ENCODE results near the gene TRAPPC4. TPM values are rescaled to one million over a fixed set of nuclear protein-coding genes. Genes with fewer than 3 reads are reported as not detected.
"Not testable (repeated sequence)": the region's sequence is repeated elsewhere in the genome, so short reads cannot be mapped to it uniquely, and the experiment has no call there.

The TRAPPC4 gene
- total and polyA plus RNA-seq, 7 experiments from 2014 or later: 70.7 to 123 (median 80.3) TPM

DNA sequence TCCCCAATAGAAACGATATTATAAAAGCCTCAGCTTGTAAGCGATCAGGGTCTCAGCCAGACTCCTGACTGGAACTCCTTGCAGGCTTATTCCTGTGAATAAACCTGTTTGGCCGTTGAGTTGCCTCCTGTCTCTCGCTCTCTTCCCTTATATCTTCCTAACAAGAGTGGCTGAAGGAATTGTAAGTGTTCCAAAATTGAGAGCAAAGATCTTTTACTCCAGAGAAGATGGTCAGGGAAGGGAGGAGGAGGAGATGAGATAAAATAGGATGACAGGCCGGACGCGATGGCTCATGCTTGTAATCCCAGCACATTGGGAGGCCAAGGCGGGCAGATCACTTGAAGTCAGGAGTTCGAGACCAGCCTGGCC lies 13.3 kb downstream of the TRAPPC4 start:
- Histone ChIP-seq H3K4me1 (ENCODE audit: control insufficient read depth in 2 of 2, insufficient read depth in 2 of 2, low read length in 2 of 2) (peaks cover 0 to 10% of the 10 kb centered on the region in 2 donors), H3K9me3 (ENCODE audit: control insufficient read depth in 2 of 3, low read length in 3 of 3) (no peaks in the 10 kb centered on the region), H3K27me3 (ENCODE audit: control insufficient read depth in 2 of 2, insufficient read depth in 2 of 2, low read length in 2 of 2) (no peaks in the 10 kb centered on the region), H3K27ac (ENCODE audit: low read depth, low read length) (no peak overlapping the region), H3K4me3 (ENCODE audit: low read length) (no peak overlapping the region), H3K36me3 (ENCODE audit: control insufficient read depth in 2 of 3, insufficient read depth in 3 of 3, low read length in 3 of 3) (peaks cover 0 to 13% (median 0%) of the 10 kb centered on the region in 3 experiments)
- H3K4me1 Mint-ChIP-seq: peaks cover 12 to 22% (median 15%) of the 10 kb centered on the region in 7 donors
- POLR2A ChIA-PET: interaction anchor here (0.8 to 5.6 kb wide), 5 partner anchors 9 to 34 kb away, joined by 3 to 67 read pairs (median 5); partner anchors contain the start of genes CENATAC, RPS25 and TRAPPC4
- ATAC-seq: no peak
- peaks cover 0 to 1% (median 0%) of the 10 kb centered on the region in 5 donors for H3K36me3 Mint-ChIP-seq
- intact Hi-C loops (cut with micrococcal nuclease): loop anchor here (2.0 kb wide), 4 partner anchors 35 to 75 kb away; partner anchors contain the start of genes HMBS (in 1 of the 2), UPK2 (in 1 of the 2) and VPS11 (in 1 of the 2)
- no peak for DNase-seq
- H3K27me3 Mint-ChIP-seq: no peaks in the 10 kb centered on the region
- H3K27ac Mint-ChIP-seq: peak overlapping the region in 3 of 9 donors; percentile 57 to 69 (median 64)
- H3K4me3 Mint-ChIP-seq: peak overlapping the region in 5 of 10 donors; percentile 13 to 81 (median 74)
- H3K9me3 Mint-ChIP-seq: no peaks in the 10 kb centered on the region
- CTCF ChIA-PET: interaction anchor here (0.8 kb wide), 1 partner anchor 16 kb away, joined by 3 read pairs; no protein-coding TSS in a partner anchor

DNA sequence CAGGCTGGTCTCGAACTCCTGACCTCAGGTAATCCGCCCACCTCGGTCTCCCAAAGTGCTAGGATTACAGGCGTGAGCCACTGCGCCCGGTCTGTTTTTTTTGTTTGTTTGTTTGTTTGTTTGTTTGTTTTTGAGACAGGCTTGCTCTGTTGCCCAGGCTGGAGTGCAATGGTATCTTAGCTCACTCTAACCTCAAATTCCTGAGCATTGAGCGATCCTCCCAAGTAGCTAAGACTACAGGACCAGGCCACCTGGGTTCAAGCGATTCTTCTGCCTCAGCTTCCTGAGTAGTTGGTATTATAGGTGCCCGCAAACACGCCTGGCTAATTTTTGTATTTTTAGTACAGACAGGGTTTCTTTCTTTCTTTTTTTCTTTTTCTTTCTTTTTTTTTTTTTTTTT lies 14.9 kb downstream of the TRAPPC4 start:
- intact Hi-C loops (cut with micrococcal nuclease); H3K36me3 ChIP-seq (ENCODE audit: control insufficient read depth in 2 of 3, insufficient read depth in 3 of 3, low read length in 3 of 3); H3K36me3 Mint-ChIP-seq; H3K27me3 ChIP-seq (ENCODE audit: control insufficient read depth in 2 of 2, insufficient read depth in 2 of 2, low read length in 2 of 2); H3K9me3 Mint-ChIP-seq; H3K4me3 Mint-ChIP-seq; H3K27ac ChIP-seq (ENCODE audit: low read depth, low read length); H3K9me3 ChIP-seq (ENCODE audit: control insufficient read depth in 2 of 3, low read length in 3 of 3); H3K27me3 Mint-ChIP-seq; CTCF ChIA-PET; DNase-seq; H3K27ac Mint-ChIP-seq; H3K4me3 ChIP-seq (ENCODE audit: low read length); ATAC-seq: not testable (repeated sequence)
- POLR2A ChIA-PET: interaction anchor here (0.8 to 1.7 kb wide), 2 partner anchors 9 to 10 kb away, joined by 3 to 4 read pairs; no protein-coding TSS in a partner anchor
- H3K4me1 ChIP-seq (ENCODE audit: control insufficient read depth in 2 of 2, insufficient read depth in 2 of 2, low read length in 2 of 2): peaks cover 0 to 10% of the 10 kb centered on the region in 2 donors
- H3K4me1 Mint-ChIP-seq: peaks cover 12 to 17% (median 15%) of the 10 kb centered on the region in 7 donors

DNA sequence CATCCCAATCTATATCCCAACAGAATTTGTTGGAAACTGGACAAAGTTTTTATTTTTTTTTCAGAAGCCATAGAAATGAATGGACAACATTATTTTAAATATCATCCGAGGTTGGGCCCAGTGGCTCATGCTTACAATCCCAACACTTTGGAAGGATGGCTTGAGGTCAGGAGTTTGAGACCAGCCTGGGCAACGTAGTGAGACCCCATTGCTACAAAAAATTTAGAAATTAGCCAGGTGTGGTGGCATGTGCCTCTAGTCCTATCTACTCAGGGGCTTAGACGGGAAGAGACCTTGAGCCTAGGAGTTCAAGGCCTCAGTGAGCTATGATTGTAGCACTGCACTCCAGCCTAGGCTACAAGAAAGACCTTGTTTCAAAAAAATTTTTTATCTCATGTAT lies 16.2 kb downstream of the TRAPPC4 start:
- peaks cover 0 to 3% (median 0%) of the 10 kb centered on the region in 3 experiments for H3K36me3 ChIP-seq (ENCODE audit: control insufficient read depth in 2 of 3, insufficient read depth in 3 of 3, low read length in 3 of 3)
- Mint-ChIP-seq H3K36me3 (no peaks in the 10 kb centered on the region), H3K9me3 (no peaks in the 10 kb centered on the region), H3K4me3 (no peak overlapping the region), H3K27me3 (no peaks in the 10 kb centered on the region), H3K4me1 (peaks cover under 1 to 5% (median 3%) of the 10 kb centered on the region in 7 donors), H3K27ac (no peak overlapping the region)
- ChIA-PET CTCF (no interaction called here), POLR2A (interaction anchor here (1.2 to 1.7 kb wide), 3 partner anchors 11 to 50 kb away, joined by 3 to 5 read pairs (median 3); partner anchors contain the start of genes HMBS and TRAPPC4)
- H3K4me1 ChIP-seq (ENCODE audit: control insufficient read depth in 2 of 2, insufficient read depth in 2 of 2, low read length in 2 of 2): peaks cover 0 to 2% of the 10 kb centered on the region in 2 donors
- no peaks in the 10 kb centered on the region for H3K27me3 ChIP-seq (ENCODE audit: control insufficient read depth in 2 of 2, insufficient read depth in 2 of 2, low read length in 2 of 2)
- ATAC-seq (no peak), DNase-seq (no peak)
- intact Hi-C loops (cut with micrococcal nuclease): no loop called here
- no peaks in the 10 kb centered on the region for H3K9me3 ChIP-seq (ENCODE audit: control insufficient read depth in 2 of 3, low read length in 3 of 3)
- no peak overlapping the region for H3K4me3 ChIP-seq (ENCODE audit: low read length)
- no peak overlapping the region for H3K27ac ChIP-seq (ENCODE audit: low read depth, low read length)

DNA sequence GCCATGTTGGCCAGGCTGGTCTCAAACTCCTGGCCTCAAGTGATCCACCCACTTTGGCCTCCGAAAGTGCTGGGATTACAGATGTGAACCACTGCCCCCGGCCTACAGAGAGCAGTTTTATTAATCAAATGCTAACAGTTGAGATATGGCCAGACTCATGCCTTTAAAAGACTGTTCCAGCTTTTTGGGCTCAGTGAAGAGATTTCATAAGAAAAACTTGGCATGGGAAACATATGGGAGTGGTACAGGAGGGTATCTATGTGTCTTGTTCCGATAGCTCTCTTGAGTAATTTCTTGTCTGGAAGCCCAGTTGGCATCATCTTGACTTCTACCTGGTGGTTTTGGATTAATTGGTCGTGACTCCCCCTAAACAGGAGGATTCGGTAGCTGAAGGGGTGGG lies 20.3 kb downstream of the TRAPPC4 start:
- H3K27me3 Mint-ChIP-seq: no peaks in the 10 kb centered on the region
- no peak overlapping the region for H3K27ac Mint-ChIP-seq
- peaks cover 0 to 4% (median 0%) of the 10 kb centered on the region in 7 donors for H3K4me1 Mint-ChIP-seq
- DNase-seq (no peak), ATAC-seq (no peak)
- ChIA-PET CTCF (interaction anchor here (0.6 kb wide), 1 partner anchor 200 kb away, joined by 3 read pairs; no protein-coding TSS in a partner anchor), POLR2A (interaction anchor here (1.3 kb wide), 1 partner anchor 18 kb away, joined by 3 read pairs; the partner anchor contains the start of gene HYOU1)
- intact Hi-C loops (cut with micrococcal nuclease): no loop called here
- no peaks in the 10 kb centered on the region for H3K36me3 Mint-ChIP-seq
- H3K4me3 Mint-ChIP-seq: no peak overlapping the region
- no peaks in the 10 kb centered on the region for H3K9me3 Mint-ChIP-seq
- H3K27me3 ChIP-seq (ENCODE audit: control insufficient read depth in 2 of 2, insufficient read depth in 2 of 2, low read length in 2 of 2): no peaks in the 10 kb centered on the region
- no peak overlapping the region for H3K27ac ChIP-seq (ENCODE audit: low read depth, low read length)
- no peaks in the 10 kb centered on the region for H3K36me3 ChIP-seq (ENCODE audit: control insufficient read depth in 2 of 3, insufficient read depth in 3 of 3, low read length in 3 of 3)
- no peak overlapping the region for H3K4me3 ChIP-seq (ENCODE audit: low read length)
- no peaks in the 10 kb centered on the region for H3K4me1 ChIP-seq (ENCODE audit: control insufficient read depth in 2 of 2, insufficient read depth in 2 of 2, low read length in 2 of 2)
- H3K9me3 ChIP-seq (ENCODE audit: control insufficient read depth in 2 of 3, low read length in 3 of 3): no peaks in the 10 kb centered on the region

DNA sequence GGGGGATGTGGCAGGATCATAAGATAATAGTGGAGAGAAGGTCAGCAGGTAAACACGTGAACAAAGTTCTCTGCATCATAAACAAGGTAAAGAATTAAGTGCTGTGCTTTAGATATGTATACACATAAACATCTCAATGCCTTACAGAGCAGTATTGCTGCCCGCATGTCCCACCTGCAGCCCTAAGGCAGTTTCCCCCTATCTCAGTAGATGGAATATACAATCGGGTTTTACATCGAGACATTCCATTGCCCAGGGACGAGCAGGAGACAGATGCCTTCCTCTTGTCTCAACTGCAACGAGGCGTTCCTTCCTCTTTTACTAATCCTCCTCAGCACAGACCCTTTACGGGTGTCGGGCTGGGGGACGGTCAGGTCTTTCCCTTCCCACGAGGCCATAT lies 20.9 kb downstream of the TRAPPC4 start:
- DNase-seq; H3K27me3 ChIP-seq (ENCODE audit: control insufficient read depth in 2 of 2, insufficient read depth in 2 of 2, low read length in 2 of 2); H3K36me3 Mint-ChIP-seq; H3K27ac Mint-ChIP-seq; CTCF ChIA-PET; H3K4me1 ChIP-seq (ENCODE audit: control insufficient read depth in 2 of 2, insufficient read depth in 2 of 2, low read length in 2 of 2); H3K9me3 Mint-ChIP-seq; H3K36me3 ChIP-seq (ENCODE audit: control insufficient read depth in 2 of 3, insufficient read depth in 3 of 3, low read length in 3 of 3); intact Hi-C loops (cut with micrococcal nuclease); ATAC-seq; H3K4me1 Mint-ChIP-seq; H3K27me3 Mint-ChIP-seq; H3K4me3 Mint-ChIP-seq; H3K4me3 ChIP-seq (ENCODE audit: low read length); H3K9me3 ChIP-seq (ENCODE audit: control insufficient read depth in 2 of 3, low read length in 3 of 3); H3K27ac ChIP-seq (ENCODE audit: low read depth, low read length): not testable (repeated sequence)
- POLR2A ChIA-PET: interaction anchor here (1.3 kb wide), 1 partner anchor 17 kb away, joined by 3 read pairs; the partner anchor contains the start of gene HYOU1

DNA sequence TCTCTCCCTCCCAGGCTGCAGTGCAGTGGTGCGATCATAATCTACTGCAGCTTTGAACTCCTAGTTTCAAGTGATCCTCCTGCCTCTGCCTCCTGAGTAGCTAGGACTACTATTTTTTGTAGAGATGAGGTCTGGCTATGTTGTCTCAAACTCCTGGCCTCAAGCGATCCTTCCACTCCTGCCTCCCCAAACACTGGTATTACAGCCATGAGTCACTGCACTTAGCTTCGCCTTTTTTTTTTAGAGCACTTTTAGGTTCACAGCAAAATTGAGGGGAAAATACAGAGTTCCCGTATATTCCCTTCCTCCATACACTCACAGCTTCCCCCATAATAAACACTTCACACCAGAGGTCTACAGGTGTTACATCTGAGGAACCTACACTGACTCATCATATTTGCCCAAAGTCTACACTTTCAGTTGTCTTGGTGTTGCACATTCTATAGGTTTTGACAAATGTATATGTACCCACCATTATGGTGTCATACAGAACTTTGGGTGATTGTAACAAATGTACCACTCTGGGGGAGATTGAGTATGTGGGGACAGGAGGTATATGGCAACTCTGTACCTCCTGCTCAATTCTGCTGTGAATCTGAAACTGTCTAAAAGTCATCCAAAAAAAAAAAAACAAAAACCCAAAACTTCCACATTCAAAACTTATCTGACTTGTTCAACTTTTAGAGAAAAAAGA lies 23.4 kb downstream of the TRAPPC4 start:
- Histone ChIP-seq H3K27ac (ENCODE audit: low read depth, low read length) (no peak overlapping the region), H3K4me1 (ENCODE audit: control insufficient read depth in 2 of 2, insufficient read depth in 2 of 2, low read length in 2 of 2) (no peaks in the 10 kb centered on the region), H3K27me3 (ENCODE audit: control insufficient read depth in 2 of 2, insufficient read depth in 2 of 2, low read length in 2 of 2) (no peaks in the 10 kb centered on the region), H3K4me3 (ENCODE audit: low read length) (no peak overlapping the region), H3K9me3 (ENCODE audit: control insufficient read depth in 2 of 3, low read length in 3 of 3) (no peaks in the 10 kb centered on the region), H3K36me3 (ENCODE audit: control insufficient read depth in 2 of 3, insufficient read depth in 3 of 3, low read length in 3 of 3) (peaks cover 0 to 23% (median 0%) of the 10 kb centered on the region in 3 experiments)
- intact Hi-C loops (cut with micrococcal nuclease): no loop called here
- H3K4me1 Mint-ChIP-seq: peaks cover 0 to 4% (median 0%) of the 10 kb centered on the region in 7 donors
- H3K9me3 Mint-ChIP-seq: no peaks in the 10 kb centered on the region
- ATAC-seq: no peak
- POLR2A ChIA-PET: interaction anchor here (1.4 kb wide), 1 partner anchor 12 kb away, joined by 3 read pairs; no protein-coding TSS in a partner anchor
- H3K27ac Mint-ChIP-seq: peak overlapping the region in 2 of 9 donors; percentile 38 to 72
- no peak overlapping the region for H3K4me3 Mint-ChIP-seq
- CTCF ChIA-PET: no interaction called here
- no peak for DNase-seq
- no peaks in the 10 kb centered on the region for H3K27me3 Mint-ChIP-seq
- peaks cover 0 to 6% (median 0%) of the 10 kb centered on the region in 5 donors for H3K36me3 Mint-ChIP-seq

All from naive thymus-derived CD4-positive, alpha-beta T cell (primary cell).